ENCODE results near the gene POLR2C.
A peak's percentile ranks its signal among the peaks of the same experiment; 100 is the strongest.

Gene POLR2C

DNA sequence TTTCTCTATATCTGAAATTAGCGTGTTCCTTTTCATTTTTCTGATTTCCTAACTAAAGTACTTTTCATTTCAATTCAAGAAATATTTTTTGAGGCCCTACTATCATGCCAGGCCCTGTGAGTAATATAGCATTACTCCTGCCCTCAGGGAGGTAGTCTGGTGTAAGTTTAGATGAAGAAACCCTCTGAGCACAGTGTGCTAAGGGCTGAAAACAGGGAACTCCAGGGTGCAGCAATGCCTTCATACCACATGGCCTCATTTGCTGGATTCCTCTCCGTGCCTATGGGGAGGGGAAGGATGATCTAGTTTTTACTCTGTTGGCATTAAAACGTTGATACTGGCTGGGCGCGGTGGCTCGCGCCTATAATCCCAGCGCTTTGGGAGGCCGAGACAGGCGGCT, 10.5 kb upstream of the POLR2C start:
- no peak for DNase-seq

DNA sequence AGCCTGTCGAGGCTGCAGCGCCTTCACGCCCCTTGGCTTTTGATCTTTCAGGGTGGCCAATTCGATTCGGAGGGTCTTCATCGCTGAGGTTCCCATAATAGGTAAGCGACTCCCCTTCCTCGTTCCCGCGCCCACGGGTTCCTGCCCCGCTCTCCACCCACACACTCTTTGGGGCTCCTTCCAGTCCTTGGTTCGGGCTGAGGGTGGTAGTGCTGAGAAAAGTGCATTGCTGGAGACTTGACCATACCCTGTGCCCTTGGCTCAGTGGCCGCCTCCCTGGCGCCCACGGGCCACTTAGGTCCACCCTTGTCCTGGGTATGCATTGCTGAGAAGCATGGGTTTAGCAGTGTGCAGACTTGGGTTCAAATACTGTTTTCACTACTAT, 491 bp downstream of the POLR2C start:
- DNase-seq = no peak

DNA sequence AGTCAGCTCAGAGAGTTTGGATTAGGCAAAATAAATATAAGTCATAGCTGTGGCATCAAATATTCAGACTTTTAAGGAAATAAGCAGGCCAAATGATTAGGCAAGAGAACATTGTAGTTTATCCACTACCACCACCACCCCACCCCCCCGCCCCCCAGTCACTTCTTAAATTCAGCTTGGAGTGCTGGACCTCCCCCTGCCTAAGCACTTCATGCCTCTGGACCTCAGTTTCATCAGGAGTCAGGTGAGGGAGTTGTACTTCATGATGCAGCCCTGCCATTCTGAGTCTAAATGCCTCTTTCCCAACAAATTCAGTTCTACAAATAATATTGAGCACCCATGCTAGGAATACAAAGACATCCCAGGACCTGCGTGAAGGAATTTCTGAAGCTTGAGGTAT, 2.0 kb downstream of the POLR2C start:
- DNase-seq = no peak

DNA sequence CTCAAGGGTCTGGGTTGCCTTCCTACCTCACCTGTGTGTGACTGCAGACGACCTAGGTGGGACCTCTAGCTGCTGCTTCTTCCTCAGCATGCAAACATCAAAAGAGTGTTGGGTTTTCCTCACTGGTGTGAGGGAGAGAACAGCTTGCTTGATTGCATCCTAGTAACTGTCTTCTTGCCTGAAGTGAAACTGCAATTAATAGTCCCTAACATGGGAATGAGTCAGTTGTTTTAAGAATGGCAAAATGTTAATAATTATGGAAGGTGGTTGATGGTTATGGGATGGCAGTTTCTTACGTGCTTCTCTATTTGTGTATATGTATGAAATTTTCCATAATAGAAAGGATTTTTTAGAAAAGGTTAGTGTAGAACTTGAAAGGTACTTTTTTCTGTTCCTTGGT, 5.9 kb downstream of the POLR2C start:
- DNase-seq = no peak

- DNase-seq = no peak
Measured at GRCh38 chr16:57469046-57469445, 6.6 kb downstream of the POLR2C start.

GRCh38 chr16:57469917-57470470, 7.5 kb downstream of the POLR2C start:
- no peak for DNase-seq

GRCh38 chr16:57470711-57471110, 8.2 kb downstream of the POLR2C start:
- no peak for DNase-seq

- no peak for DNase-seq
Measured at GRCh38 chr16:57471209-57471608, 8.7 kb downstream of the POLR2C start.

DNA sequence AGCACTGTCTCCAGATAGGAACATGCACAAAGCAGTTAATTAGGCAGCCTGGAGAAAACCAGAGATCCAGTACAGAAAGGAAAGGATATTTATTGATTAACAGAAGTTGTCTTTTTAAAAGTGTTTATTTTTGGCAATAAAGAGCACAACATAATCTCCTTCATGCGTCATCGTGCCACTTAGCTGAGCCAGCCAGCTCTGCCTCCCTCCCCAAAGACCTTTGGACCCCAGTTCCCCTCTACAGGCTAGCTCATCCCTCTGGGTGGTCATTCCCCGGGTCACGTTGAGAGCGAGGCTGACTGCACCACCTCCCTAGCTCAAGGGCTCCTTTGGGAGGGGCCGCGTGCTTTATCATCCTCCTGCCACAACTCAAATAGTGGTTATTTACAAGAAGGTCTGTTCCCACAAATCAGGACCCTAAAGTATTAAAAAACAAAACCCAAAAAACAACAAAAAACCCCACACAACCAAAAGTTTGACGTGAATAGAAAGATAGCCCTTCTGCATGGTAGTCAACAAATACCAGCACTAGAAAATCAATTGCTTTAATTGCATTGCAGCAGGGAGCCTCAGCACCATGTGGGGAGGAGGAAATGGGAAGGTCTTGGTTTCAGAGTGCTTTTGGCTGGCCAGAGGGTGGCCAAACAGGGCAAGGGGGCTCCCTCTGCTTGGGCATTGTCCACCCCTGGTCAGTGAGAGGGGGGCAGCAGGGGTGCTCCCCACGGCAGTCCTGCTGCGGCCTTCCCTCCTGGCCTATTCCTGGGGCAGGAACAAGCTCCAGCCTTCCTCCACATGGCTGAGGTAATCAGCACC, 9.6 kb downstream of the POLR2C start:
- peak; percentile 38 for DNase-seq

DNA sequence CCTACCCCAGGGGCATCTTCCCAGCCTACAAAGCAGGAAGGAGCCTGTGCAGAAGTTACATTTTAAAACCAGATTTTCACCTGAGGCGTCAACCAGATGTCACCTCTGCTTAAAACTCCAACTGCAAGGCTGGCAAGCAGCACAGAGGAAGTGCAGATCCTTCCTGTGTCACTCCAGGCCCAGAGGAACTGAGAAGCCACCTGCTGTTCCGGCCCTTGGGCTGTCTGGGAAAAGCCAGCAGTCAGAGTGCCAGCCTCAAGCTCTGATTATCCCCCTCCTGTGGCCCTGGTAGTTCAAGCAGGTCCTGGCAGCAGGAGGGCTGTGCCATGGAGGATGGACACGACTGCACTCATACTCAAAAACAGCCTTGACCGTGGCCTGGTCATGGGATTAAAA, 10.2 kb downstream of the POLR2C start:
- peak; percentile 6 for DNase-seq

- no peak for DNase-seq
Measured at GRCh38 chr16:57473176-57473840, 10.8 kb downstream of the POLR2C start.

DNA sequence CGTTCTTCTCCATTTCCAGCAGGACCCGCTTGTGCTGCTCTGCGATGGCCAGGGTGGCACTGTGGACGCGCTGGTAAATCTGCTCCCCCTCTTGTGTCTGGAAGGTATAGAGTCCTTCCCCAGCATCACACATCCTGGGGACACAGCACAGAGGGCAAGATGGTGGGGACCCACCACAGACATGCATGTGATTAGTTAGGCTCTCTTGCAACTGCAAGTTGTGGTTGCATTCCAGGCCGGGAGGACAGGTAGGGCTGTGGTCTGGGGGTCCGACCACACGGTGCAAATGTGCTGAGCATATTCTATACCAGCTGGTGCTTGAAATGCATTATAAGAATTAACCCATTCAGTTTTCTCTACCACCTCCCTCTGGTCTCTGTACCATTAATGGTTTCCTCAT, 11.4 kb downstream of the POLR2C start:
- no peak for DNase-seq

GRCh38 chr16:57474671-57475661, 12.5 kb downstream of the POLR2C start:
- DNase-seq = no peak

- no peak for DNase-seq
Measured at GRCh38 chr16:57475711-57476339, 13.3 kb downstream of the POLR2C start.

- DNase-seq = no peak
Measured at GRCh38 chr16:57476546-57477410, 14.3 kb downstream of the POLR2C start.

DNA sequence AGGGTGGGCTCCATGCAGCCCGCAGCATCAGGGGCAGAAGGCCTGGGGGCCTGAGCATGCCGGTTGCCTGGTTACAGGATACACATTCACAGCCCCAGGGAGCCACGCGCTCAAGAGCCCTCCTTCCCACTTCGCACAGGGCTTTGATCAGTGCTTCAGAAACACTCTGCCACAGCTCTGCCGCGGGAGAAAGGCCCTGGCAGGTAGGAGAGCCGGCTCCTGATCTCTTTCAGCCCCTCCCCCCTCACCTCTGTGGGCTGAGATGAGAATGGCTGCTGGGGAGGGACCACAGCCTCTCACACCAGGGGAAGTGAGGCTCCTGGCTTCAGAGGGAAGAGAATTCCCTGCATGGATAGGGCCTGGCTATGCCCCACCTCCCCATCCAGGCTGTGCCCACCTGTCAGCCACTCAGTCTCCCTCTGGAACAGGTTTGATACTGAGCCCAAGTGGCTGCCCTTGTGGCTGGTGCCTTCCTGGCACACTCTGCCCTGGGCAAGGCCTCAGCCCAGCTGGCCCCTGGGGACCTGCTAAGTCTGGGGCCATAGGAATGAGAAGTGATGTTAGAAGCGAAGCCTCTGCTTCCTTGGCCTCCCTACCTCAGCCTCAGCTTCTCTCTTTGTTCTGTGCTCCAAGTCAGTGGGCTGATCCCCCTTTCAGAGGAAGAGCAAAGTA, 15.2 kb downstream of the POLR2C start:
- DNase-seq = no peak

- DNase-seq = no peak
Measured at GRCh38 chr16:57478396-57479204, 16.1 kb downstream of the POLR2C start.

DNA sequence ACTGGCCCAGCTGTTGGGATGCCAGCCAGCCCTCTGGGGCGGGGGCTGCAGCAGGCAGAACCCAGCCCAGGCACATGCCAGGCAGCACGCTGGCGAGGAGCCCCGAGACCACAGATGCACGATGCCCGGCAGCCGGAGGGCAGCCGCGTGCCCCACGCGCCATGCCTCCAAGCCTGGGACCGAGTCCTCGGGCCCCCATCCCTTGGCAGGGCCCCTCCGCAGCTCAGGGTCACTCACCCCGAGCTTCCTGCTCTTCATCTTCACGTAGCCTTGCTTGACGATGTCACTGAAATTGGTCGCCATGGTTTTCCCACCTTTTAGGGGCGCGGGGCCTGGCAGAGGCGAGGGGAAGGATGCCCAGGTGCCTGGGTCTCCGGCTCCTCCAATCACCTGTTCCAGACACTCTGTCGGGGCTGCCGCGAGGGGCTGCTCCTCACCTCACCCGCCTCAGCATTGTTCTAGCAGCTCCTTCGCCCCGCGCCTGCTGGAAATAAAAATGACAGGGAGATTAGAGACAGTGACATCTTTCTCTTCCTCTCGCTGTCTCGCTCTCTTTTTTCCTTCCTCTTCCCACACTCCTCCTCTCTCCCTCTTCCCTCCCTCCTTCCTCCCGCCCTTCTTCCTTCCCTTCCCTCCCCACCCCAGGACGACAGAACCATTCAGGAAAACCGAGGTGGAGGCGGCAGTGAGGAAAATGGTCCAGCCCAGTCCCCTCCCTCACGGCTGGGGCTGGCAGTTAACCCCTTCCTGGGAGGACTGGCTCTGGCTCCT, 16.9 kb downstream of the POLR2C start:
- DNase-seq = peak; percentile 43
